HG02759 (cell line): Measurements from ENCODE around the gene SDHB.

ENCODE experiments used
- ATAC-seq: cut with Tn5 transposase; IDR thresholded peaks from one replicate; pipeline ENCODE4 v1.9.1; 2021; ENCODE audit warnings: mild to moderate bottlenecking, moderate library complexity; ENCODE audit not compliant: unreplicated experiment

SDHB gene

GRCh38 chr1:17013491-17014320 is 40.1 kb downstream of the SDHB start:
- ATAC-seq, result no peak

- ATAC-seq, result no peak
Observed at GRCh38 chr1:17012775-17013490, 40.9 kb downstream of the SDHB start.

DNA sequence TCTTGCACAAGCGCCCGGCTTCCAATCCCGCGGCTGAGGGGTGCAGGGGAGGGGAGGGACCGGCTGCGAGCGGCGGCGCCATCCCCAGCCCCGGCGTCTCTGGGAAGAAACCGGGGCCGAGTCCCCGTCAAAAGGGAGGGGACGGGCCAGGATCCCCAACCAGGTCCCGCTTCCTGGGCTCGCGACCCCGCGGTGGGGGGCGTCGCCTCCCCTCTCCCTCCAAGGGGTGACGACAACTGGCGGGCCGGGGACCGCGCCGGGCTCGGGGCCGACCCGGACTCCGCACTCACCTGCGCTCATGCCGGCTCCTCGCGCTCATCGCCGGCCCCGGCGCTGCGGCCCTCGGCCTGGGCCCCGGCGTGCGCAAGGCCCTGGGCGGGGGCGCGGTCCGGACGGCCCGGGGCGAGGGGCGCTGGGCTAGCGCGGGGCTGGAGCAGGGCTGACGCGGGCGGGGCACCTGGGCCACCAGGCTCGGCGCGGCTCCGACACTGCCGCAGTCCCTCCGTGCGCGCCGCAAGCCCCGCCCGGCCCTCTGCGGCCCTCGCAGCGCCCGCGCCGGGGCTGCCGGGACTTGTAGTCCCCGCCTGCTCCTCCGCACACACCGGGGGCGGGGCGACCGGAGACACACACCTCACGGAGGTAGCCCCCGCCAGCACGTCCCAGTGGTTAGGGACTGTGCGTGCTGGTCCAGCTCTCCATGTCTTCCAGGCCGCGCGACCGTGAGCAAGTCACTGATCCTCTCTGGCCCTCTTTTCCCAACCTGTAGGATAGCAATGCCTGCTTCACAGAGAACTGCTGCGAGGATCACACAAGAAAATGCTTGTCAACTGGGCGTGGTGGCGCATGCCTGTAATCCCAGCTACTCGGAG is 42.2 kb downstream of the SDHB start, which contains the start of gene ATP13A2:
Gene ATP13A2, minus strand, starts transcription at position 490 of the 869 bp plus-strand sequence. Its CDS starts 190 bp downstream, at position 300.
- ATAC-seq, result peak; percentile 93

- ATAC-seq, result no peak
Observed at GRCh38 chr1:17011092-17011438, 42.8 kb downstream of the SDHB start.

- no peak for ATAC-seq
Observed at GRCh38 chr1:17009706-17010105, 44.1 kb downstream of the SDHB start.

DNA sequence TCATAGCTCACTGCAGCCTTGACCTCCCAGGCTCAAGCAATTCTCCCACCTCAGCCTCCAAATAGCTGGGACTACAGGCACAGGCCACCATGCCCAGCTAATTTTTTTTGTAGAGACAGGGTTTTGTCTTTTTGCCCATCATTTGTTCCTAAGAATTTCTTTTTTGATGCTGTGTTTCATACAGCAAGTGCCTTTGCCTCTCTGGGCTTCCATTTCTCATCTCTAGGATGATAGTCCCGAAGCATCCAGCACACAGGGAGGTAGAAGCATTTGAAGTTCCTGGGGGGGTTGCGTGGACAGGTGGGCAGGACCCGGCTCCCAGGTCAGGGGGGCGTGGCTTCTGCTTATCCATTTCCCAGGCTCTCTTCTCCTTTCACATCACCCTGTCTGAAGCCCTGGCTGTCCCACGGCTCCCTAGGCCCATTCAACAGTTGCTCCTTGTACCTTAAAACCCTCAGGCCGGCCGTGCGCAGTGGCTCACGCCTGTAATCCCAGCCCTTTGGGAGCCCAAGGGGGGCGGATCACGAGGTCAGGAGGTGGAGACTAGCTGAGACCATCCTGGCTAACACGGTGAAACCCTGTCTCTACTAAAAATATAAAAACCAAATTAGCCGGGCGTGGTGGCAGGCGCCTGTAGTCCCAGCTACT is 45.5 kb downstream of the SDHB start:
- no peak for ATAC-seq

DNA sequence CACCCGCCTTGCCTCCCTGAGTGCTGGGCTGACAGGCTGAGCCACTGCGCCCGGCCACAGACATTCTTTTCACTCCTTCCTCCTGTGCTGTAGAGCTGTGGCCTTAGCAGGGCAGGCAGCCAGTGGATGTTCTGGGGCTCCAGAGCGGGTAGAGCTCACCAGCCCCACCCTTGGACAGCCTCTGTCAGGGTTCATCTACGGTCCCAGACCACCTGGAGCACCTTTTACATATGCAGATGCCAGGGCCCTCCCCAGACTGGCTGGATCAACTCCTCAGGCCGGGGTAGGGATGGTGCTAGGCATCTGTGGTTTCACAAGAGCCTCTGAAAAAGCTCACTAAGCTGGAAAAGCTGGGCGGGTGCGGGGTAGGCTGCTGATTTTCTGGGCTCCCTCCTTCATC is 46.7 kb downstream of the SDHB start:
- no peak for ATAC-seq

- no peak for ATAC-seq
Observed at GRCh38 chr1:17005365-17005740, 48.5 kb downstream of the SDHB start.

DNA sequence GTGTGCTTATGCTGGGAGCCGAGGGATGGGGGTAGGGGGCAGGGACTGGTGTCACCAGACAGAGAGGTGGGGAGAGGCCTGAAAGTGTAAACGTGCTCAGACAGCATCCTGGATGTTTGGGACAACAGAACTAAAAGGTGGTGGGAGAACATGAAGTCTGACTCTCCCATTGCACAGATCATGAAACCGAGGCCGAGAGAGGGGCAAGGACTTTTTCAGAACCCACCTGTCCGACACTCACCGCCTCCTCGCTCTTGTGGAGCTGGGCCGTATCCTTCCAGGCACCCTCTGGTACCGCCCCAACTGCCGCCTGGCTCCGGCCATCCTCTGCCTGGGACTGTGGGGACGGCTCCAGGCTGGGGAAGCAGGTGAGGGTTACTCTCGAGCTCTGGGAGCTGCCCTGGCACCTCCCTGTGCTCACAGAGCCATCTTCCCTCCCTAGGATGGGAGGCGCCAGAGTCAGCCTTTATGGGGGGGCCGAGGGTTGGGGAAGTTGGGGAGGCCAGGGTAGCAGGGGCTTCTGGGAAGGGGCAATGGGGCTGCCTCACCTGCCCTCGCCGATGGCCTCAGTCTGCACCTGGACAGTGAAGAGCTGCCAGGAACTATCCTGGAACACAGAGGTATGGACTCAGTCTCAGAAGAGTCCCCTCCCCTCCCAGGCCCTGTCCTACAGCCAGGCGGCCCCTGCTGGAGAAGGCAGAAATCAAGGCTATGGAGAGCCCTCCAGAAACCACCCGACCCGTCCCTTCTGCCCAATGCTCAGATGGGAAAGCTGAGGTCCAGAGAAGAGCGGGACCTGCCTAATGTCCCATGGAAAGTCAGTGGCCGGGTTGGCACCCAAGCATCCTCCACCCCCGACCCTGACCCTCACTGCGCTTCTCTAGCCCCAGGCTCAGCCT is 49.1 kb downstream of the SDHB start:
- no peak for ATAC-seq

- no peak for ATAC-seq
Observed at GRCh38 chr1:17002524-17002902, 51.3 kb downstream of the SDHB start.

GRCh38 chr1:17001760-17002523 is 51.9 kb downstream of the SDHB start:
- ATAC-seq, result no peak

GRCh38 chr1:16999863-17000262 is 54.0 kb downstream of the SDHB start:
- no peak for ATAC-seq

- no peak for ATAC-seq
Observed at GRCh38 chr1:16998589-16998988, 55.2 kb downstream of the SDHB start.

- no peak for ATAC-seq
Observed at GRCh38 chr1:16996845-16997244, 57.0 kb downstream of the SDHB start.

DNA sequence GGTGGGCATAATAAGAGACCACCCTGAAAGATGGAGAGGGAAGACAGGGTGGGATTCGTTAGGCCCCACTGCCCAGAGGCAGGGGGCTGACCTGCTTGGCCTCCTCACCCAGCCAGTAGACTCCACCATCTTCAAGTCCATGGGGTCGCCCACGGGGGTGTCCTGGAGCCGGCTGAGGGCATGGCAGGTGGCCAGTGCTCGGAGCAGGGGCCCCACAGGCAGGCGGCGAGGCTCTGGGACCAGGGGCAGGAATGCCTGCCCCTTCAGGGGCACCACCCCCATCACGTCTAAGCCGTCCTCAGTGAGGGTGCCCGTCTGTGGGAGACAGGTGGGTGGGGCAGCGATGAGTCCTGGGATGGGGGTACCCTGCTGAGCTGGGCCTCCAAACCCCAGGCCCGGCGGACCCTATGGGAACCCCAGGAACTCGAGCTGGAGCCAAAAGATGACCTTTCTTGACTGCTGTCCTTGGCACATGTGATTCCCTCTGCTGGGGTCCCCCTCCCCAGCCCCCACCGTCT is 60.3 kb downstream of the SDHB start:
- no peak for ATAC-seq

GRCh38 chr1:16992675-16993074 is 61.2 kb downstream of the SDHB start:
- no peak for ATAC-seq

- no peak for ATAC-seq
Observed at GRCh38 chr1:16992102-16992501, 61.7 kb downstream of the SDHB start.

DNA sequence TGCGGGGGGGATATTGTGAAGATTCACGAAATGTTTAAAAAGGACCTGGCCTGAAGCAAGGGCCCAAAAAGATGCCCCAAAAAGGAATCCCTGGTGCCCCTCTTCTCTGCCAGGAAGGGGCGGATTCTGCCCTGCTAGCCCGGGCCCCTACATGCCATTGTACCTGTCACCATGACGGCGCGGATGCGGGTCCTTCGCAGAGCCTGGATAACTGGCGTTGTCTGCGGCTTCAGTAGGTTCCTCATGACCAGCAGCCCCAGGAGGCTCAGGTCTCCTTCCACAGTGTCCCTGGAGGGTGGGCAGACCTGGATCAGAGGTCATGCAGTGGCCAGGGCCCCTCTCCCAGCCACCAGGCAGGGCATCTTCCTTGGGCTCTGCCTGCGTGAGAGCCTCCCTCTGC is 62.3 kb downstream of the SDHB start:
- no peak for ATAC-seq
